ENCODE measurements around the gene UQCR11.

DNA sequence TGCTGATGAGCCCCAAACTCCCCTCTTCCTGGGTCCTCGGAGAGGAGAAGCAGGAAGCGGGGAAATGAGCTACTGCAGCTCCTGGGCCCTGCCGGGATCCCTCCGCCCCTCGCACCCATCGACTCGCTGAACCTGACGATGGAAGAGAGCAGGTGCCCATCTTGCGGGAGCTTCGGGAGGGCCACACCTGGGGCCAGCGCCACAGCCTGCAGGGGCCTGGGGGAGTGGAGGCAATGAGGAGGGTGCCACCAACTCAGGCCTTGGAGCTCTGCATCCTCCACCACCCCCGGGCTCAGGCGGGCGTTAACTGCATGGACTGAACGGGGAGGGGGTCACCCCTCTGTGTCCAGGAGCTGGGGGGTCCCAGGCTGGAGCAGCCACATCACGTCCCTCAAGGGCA, 38.8 kb upstream of the UQCR11 start:
- TF ChIP-seq, protein P1, sequence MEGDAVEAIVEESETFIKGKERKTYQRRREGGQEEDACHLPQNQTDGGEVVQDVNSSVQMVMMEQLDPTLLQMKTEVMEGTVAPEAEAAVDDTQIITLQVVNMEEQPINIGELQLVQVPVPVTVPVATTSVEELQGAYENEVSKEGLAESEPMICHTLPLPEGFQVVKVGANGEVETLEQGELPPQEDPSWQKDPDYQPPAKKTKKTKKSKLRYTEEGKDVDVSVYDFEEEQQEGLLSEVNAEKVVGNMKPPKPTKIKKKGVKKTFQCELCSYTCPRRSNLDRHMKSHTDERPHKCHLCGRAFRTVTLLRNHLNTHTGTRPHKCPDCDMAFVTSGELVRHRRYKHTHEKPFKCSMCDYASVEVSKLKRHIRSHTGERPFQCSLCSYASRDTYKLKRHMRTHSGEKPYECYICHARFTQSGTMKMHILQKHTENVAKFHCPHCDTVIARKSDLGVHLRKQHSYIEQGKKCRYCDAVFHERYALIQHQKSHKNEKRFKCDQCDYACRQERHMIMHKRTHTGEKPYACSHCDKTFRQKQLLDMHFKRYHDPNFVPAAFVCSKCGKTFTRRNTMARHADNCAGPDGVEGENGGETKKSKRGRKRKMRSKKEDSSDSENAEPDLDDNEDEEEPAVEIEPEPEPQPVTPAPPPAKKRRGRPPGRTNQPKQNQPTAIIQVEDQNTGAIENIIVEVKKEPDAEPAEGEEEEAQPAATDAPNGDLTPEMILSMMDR (IDR thresholded peaks at IDR 0.05): no peak
- no peak for TF ChIP-seq POLR2AphosphoS5 (IDR thresholded peaks at IDR 0.05)
- TF ChIP-seq POLR2A (IDR thresholded peaks at IDR 0.05): no peak

All from upper lobe of left lung (tissue), 4 donors.